K562 (cell line): ENCODE data around the gene OPRD1. TPM values are rescaled to one million over a fixed set of nuclear protein-coding genes. Genes with fewer than 3 reads are reported as not detected.

Source experiments
- ADNP ChIP-seq: fragments of 200-800 bp; sonication (Bioruptor generic); IDR thresholded peaks from 2 replicates; pipeline ENCODE4 v1.6.1; 2016; ENCODE audit warnings: missing genetic modification characterization, missing compliant biosample characterization
- ATF1 ChIP-seq, 2 experiments: fragments of 450-650 bp in 1 of 2; IDR thresholded peaks; 2 replicates each; pipeline ENCODE4 v1.6.1; 2016; ENCODE audit warnings: missing compliant biosample characterization in 1 of 2, missing genetic modification characterization in 1 of 2
- CSDE1 ChIP-seq, 2 experiments: fragments of 450-650 bp; IDR thresholded peaks; 2 replicates each; pipeline ENCODE4 v1.6.1; 2016; ENCODE audit warnings: mild to moderate bottlenecking in 1 of 2
- JUN ChIP-seq, 2 experiments: sonication (generic) in 1 of 2; formaldehyde crosslinking in 1 of 2; IDR thresholded peaks; 2 replicates each; pipeline versions ENCODE4 v1.6.1 to v1.8.0; 2012 to 2022; ENCODE audit warnings: borderline replicate concordance in 2 of 2, mild to moderate bottlenecking in 2 of 2, improper control_type of control experiment in 1 of 2, low read depth in 1 of 2, low read length in 1 of 2, missing genetic modification reagents in 1 of 2
- KDM4B ChIP-seq, 2 experiments: fragments of 450-650 bp in 1 of 2; sonication (generic) in 1 of 2; IDR thresholded peaks; 2 replicates each; pipeline ENCODE4 v1.6.1; 2016 to 2017; ENCODE audit warnings: borderline replicate concordance in 2 of 2, antibody characterized with exemption in 1 of 2, low read depth in 1 of 2, mild to moderate bottlenecking in 1 of 2
- MEF2D ChIP-seq: conservative IDR thresholded peaks from 2 replicates; pipeline ENCODE4 v1.6.1; 2016; ENCODE audit warnings: low read depth, missing genetic modification characterization, missing compliant biosample characterization
- NCOR1 ChIP-seq: fragments of 450-650 bp; IDR thresholded peaks from 2 replicates; pipeline ENCODE4 v1.6.1; 2016; ENCODE audit warnings: mild to moderate bottlenecking, moderate library complexity
- NFE2L1 ChIP-seq: fragments of 450-650 bp; IDR thresholded peaks from 2 replicates; pipeline ENCODE4 v1.6.1; 2016; ENCODE audit warnings: missing genetic modification characterization, low read depth, mild to moderate bottlenecking, missing compliant biosample characterization, moderate library complexity, borderline replicate concordance
- PTRF ChIP-seq: fragments of 450-650 bp; IDR thresholded peaks from 2 replicates; pipeline ENCODE4 v1.6.1; 2016; ENCODE audit warnings: mild to moderate bottlenecking, missing genetic modification characterization, missing compliant biosample characterization
- SNRNP70 ChIP-seq: fragments of 200-400 bp; formaldehyde crosslinking; optimal IDR thresholded peaks from 2 replicates; pipeline ENCODE3; 2017; ENCODE audit warnings: low read depth, low read length
- TAF7 ChIP-seq: fragments of 450-650 bp; IDR thresholded peaks from 2 replicates; pipeline ENCODE4 v1.6.1; 2016; ENCODE audit warnings: missing genetic modification characterization, missing compliant biosample characterization
- TFE3 ChIP-seq: fragments of 450-650 bp; formaldehyde crosslinking; IDR thresholded peaks from 2 replicates; pipeline ENCODE4 v1.4.0; 2020; ENCODE audit warnings: mild to moderate bottlenecking, mixed read lengths
- THRAP3 ChIP-seq: fragments of 450-650 bp; IDR thresholded peaks from 2 replicates; pipeline ENCODE4 v1.6.1; 2016; ENCODE audit warnings: mild to moderate bottlenecking, inconsistent platforms, borderline replicate concordance
- TSC22D4 ChIP-seq: fragments of 450-650 bp; IDR thresholded peaks from 2 replicates; pipeline ENCODE4 v1.6.1; 2016; ENCODE audit warnings: missing genetic modification characterization, missing biosample characterization, control low read depth
- U2AF2 ChIP-seq: fragments of 200-400 bp; formaldehyde crosslinking; optimal IDR thresholded peaks from 2 replicates; pipeline ENCODE3; 2017; ENCODE audit warnings: low read depth, mild to moderate bottlenecking, low read length
- USF1 ChIP-seq: sonication (generic); formaldehyde crosslinking; IDR thresholded peaks from 2 replicates; pipeline ENCODE4 v1.9.0; 2022; ENCODE audit warnings: mild to moderate bottlenecking, missing genetic modification reagents
- ZFP30 ChIP-seq: fragments of 250-450 bp; sonication (Bioruptor Pico); IDR thresholded peaks from 2 replicates; pipeline ENCODE4 v1.8.0; 2022; ENCODE audit warnings: moderate library complexity, mild to moderate bottlenecking, inconsistent platforms, borderline replicate concordance
- ZNF134 ChIP-seq: fragments of 250-450 bp; sonication (Bioruptor Pico); conservative IDR thresholded peaks from 2 replicates; pipeline ENCODE4 v1.4.0; 2020
- ZNF217 ChIP-seq: sonication (generic); formaldehyde crosslinking; IDR thresholded peaks from 2 replicates; pipeline ENCODE4 v1.8.0; 2022; ENCODE audit warnings: mild to moderate bottlenecking, missing genetic modification reagents
- ZNF311 ChIP-seq: fragments of 250-450 bp; sonication (Bioruptor Pico); IDR thresholded peaks from 2 replicates; pipeline ENCODE4 v1.4.0; 2020; ENCODE audit warnings: mild to moderate bottlenecking, moderate library complexity
- ZNF324 ChIP-seq: fragments of 250-450 bp; sonication (Bioruptor Pico); IDR thresholded peaks from 2 replicates; pipeline ENCODE4 v1.4.0; 2020; ENCODE audit warnings: mild to moderate bottlenecking
- ZNF668 ChIP-seq: fragments of 250-450 bp; sonication (Bioruptor Pico); IDR thresholded peaks from 2 replicates; pipeline ENCODE4 v1.8.0; 2022; ENCODE audit warnings: mild to moderate bottlenecking, inconsistent platforms
- polyA plus RNA-seq, 8 experiments: library from polyadenylated mRNA; depleted of rRNA in 4 of 8; stranded (reverse) in 5 of 8; unstranded in 3 of 8; fragments of >200 nt; fragmentation: Nextera tagmentation in 2 of 8; fragmentation: Illumina TruSeq in 1 of 8; extraction: Ambion mirVana in 2 of 8; extraction: Trizol in 1 of 8; gene quantifications; 2 replicates each; pipeline versions ENCODE4 v1.2.1 to v1.2.3, GENCODE V29; 2011 to 2014; ENCODE audit warnings: inconsistent platforms in 1 of 8, missing spikeins in 1 of 8
- total RNA-seq, 7 experiments: library from RNA; depleted of rRNA in 6 of 7; stranded (reverse); fragments of >200 nt in 6 of 7; fragmentation: Illumina TruSeq in 2 of 7; extraction: Trizol in 2 of 7; gene quantifications; 2 replicates each; pipeline versions ENCODE4 v1.2.1 to v1.2.3, GENCODE V29; 2011 to 2021; ENCODE audit warnings: low replicate concordance in 1 of 7
- TF ChIP-seq, protein P1 (sequence below): fragments of 450-650 bp; IDR thresholded peaks from 2 replicates; pipeline ENCODE4 v1.6.1; 2014; ENCODE audit warnings: low read depth, mild to moderate bottlenecking, moderate library complexity, borderline replicate concordance

Gene OPRD1
- total and polyA plus RNA-seq, 9 of the 15 experiments (the other 6 are each of a cell fraction or from before 2014, with no cell fraction given) = under 0.01 to 0.03 (median under 0.01) TPM; not detected in 6

DNA sequence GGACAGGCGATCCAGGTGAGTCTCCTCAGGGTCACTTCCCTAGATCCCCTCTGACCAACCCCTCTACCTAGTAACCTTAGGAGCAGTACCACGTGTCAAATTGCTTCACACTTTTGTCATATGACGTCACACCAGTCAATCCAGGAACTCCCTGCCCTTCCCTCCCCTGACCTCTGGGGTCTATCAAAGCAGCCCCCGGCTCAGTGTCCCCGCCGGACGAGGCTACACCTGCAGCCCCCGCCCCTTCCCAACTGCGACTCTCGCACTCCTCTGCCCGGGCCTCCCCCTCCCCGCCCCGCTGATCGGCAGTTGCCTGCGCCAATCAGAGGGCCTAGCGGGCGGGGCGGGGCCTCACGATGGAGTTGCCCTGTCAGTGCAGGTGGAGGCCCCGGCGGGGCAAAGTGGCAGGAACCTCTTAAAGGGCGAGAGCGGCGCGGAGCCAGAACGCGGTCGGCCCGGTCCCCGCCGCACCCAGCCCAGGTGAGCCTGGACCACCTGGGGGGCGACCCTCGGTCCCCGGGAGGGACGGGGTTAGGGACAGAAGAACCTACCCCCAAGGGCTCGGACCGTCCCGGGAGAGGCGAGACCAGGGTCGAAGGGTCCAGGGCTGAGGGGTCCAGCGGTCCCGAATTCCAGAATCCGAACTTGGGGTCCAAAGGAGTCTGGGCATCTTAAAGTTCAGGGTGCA, 74.9 kb downstream of the OPRD1 start (continued):
- no peak for TF ChIP-seq U2AF2
- TF ChIP-seq KDM4B (IDR thresholded peaks at IDR 0.05; ENCODE audit: borderline replicate concordance in 2 of 2, low read depth in 1 of 2) = peak in 1 of 2 experiments; percentile 55; a peak in 1 of 4 replicates
- peak; percentile 48; the same call in 1 of the 2 replicates for TF ChIP-seq ATF1 (CRISPR knock-in tag; IDR thresholded peaks at IDR 0.05)
- peak; percentile 99 for TF ChIP-seq ATF1 (tag; IDR thresholded peaks at IDR 0.05)
- peak; percentile 82 for TF ChIP-seq USF1 (CRISPR knock-in tag)
- no peak for TF ChIP-seq THRAP3
- no peak for TF ChIP-seq JUN (IDR thresholded peaks at IDR 0.05; ENCODE audit: borderline replicate concordance, low read depth, low read length)
- no peak for TF ChIP-seq JUN (CRISPR knock-in tag; IDR thresholded peaks at IDR 0.05; ENCODE audit: borderline replicate concordance)
- TF ChIP-seq CSDE1 (IDR thresholded peaks at IDR 0.05) = peak in 1 of 2 experiments; percentile 74; a peak in 2 of 4 replicates
- TF ChIP-seq NFE2L1 (tag) = no peak
- TF ChIP-seq ZFP30 = no peak
- TF ChIP-seq TFE3 = no peak
- TF ChIP-seq ADNP = no peak
- TF ChIP-seq MEF2D (tag) = peak; percentile 67
- TF ChIP-seq NCOR1 = no peak
- TF ChIP-seq, protein P1, sequence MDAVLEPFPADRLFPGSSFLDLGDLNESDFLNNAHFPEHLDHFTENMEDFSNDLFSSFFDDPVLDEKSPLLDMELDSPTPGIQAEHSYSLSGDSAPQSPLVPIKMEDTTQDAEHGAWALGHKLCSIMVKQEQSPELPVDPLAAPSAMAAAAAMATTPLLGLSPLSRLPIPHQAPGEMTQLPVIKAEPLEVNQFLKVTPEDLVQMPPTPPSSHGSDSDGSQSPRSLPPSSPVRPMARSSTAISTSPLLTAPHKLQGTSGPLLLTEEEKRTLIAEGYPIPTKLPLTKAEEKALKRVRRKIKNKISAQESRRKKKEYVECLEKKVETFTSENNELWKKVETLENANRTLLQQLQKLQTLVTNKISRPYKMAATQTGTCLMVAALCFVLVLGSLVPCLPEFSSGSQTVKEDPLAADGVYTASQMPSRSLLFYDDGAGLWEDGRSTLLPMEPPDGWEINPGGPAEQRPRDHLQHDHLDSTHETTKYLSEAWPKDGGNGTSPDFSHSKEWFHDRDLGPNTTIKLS = peak; percentile 68; the same call in 1 of the 2 replicates
- TF ChIP-seq ZNF134 (CRISPR knock-in tag) = no peak; the same call in 1 of the 2 replicates
- peak; percentile 89 for TF ChIP-seq ZNF668 (CRISPR knock-in tag)
- no peak for TF ChIP-seq ZNF324 (CRISPR knock-in tag)
- TF ChIP-seq ZNF311 = 0 out of 2 replicates have a peak, but pooled peaks have one; percentile 37
- peak; percentile 66; the same call in 1 of the 2 replicates for TF ChIP-seq PTRF (tag)
- no peak for TF ChIP-seq SNRNP70
- TF ChIP-seq ZNF217 (CRISPR knock-in tag) = no peak
- 0 out of 2 replicates have a peak, but pooled peaks have one; percentile 24 for TF ChIP-seq TAF7
- TF ChIP-seq TSC22D4 (tag) = no peak
